Measurements from ENCODE around the gene DHFR. TPM values are rescaled to one million over a fixed set of nuclear protein-coding genes. Genes with fewer than 3 reads are reported as not detected.
"Not testable (repeated sequence)": the region's sequence is repeated elsewhere in the genome, so short reads cannot be mapped to it uniquely, and the experiment has no call there.

The DHFR gene
- total RNA-seq, 4 donors from 2014 or later: 0.89 to 3.6 (median 2.1) TPM

GRCh38 chr5:80665057-80665456 lies 10.3 kb upstream of the DHFR start:
- 76 to 85% methylated on average over 4 of the region's 4 CpGs for WGBS, 2 donors
- intact Hi-C loops (cut with DNase I; ENCODE audit: low total_unique reads): no loop called here

GRCh38 chr5:80662108-80662507 lies 7.3 kb upstream of the DHFR start:
- H3K4me3 ChIP-seq (ENCODE audit: low read depth, poor library complexity, severe bottlenecking): no peak overlapping the region
- intact Hi-C loops (cut with DNase I; ENCODE audit: low total_unique reads): no loop called here
- DNase-seq (ENCODE audit: low spot score in 2 of 2): no peak
- TF ChIP-seq CTCF (IDR thresholded peaks at IDR 0.05) (no peak), POLR2A (IDR thresholded peaks at IDR 0.05) (no peak)
- WGBS, 2 donors: 32 to 43% methylated on average over 1 of the region's 1 CpG

More at GRCh38 chr5:80665057-80665456, 10.3 kb upstream of the DHFR start:
- H3K4me3 ChIP-seq (ENCODE audit: low read depth, poor library complexity, severe bottlenecking): no peak overlapping the region
- TF ChIP-seq POLR2A (IDR thresholded peaks at IDR 0.05) (no peak), CTCF (IDR thresholded peaks at IDR 0.05) (no peak)
- no peak for DNase-seq (ENCODE audit: low spot score in 2 of 2)

GRCh38 chr5:80660661-80661060 lies 5.9 kb upstream of the DHFR start:
- intact Hi-C loops (cut with DNase I; ENCODE audit: low total_unique reads): not testable (repeated sequence)
- 87 to 92% methylated on average over 7 of the region's 7 CpGs for WGBS, 2 donors

GRCh38 chr5:80659106-80659505 lies 4.3 kb upstream of the DHFR start:
- 87 to 89% methylated on average over 5 of the region's 5 CpGs for WGBS, 2 donors
- TF ChIP-seq POLR2A (IDR thresholded peaks at IDR 0.05) (no peak), CTCF (IDR thresholded peaks at IDR 0.05) (no peak)
- no peak overlapping the region for H3K4me3 ChIP-seq (ENCODE audit: low read depth, poor library complexity, severe bottlenecking)
- no peak for DNase-seq (ENCODE audit: low spot score in 2 of 2)
- intact Hi-C loops (cut with DNase I; ENCODE audit: low total_unique reads): no loop called here

More at GRCh38 chr5:80660661-80661060, 5.9 kb upstream of the DHFR start:
- not testable (repeated sequence) for H3K4me3 ChIP-seq (ENCODE audit: low read depth, poor library complexity, severe bottlenecking); DNase-seq (ENCODE audit: low spot score in 2 of 2)

GRCh38 chr5:80656425-80656824 lies 1.6 kb upstream of the DHFR start:
- intact Hi-C loops (cut with DNase I; ENCODE audit: low total_unique reads): no loop called here
- WGBS, 2 donors: 0 to 44% methylated on average over 1 of the region's 1 CpG

GRCh38 chr5:80655231-80655774 lies 520 bp upstream of the DHFR start:
- intact Hi-C loops (cut with DNase I; ENCODE audit: low total_unique reads): no loop called here
- DNase-seq (ENCODE audit: low spot score in 2 of 2): no peak
- H3K4me3 ChIP-seq (ENCODE audit: low read depth, poor library complexity, severe bottlenecking): peak overlapping the region; percentile 80
- no peak for TF ChIP-seq CTCF (IDR thresholded peaks at IDR 0.05)
- WGBS, 2 donors: 21 to 22% methylated on average over 7 of the region's 7 CpGs

More at GRCh38 chr5:80656425-80656824, 1.6 kb upstream of the DHFR start:
- TF ChIP-seq POLR2A (IDR thresholded peaks at IDR 0.05) (no peak), CTCF (IDR thresholded peaks at IDR 0.05) (no peak)
- no peak overlapping the region for H3K4me3 ChIP-seq (ENCODE audit: low read depth, poor library complexity, severe bottlenecking)
- DNase-seq (ENCODE audit: low spot score in 2 of 2): no peak
